Nucleus accumbens (tissue), 56 donors: ENCODE data around the gene TP53I3.
A peak's percentile ranks its signal among the peaks of the same experiment; 100 is the strongest.
"Not testable (repeated sequence)": the region's sequence is repeated elsewhere in the genome, so short reads cannot be mapped to it uniquely, and the experiment has no call there.

ENCODE experiments used
- DNase-seq, 56 donors: peaks; one replicate each; lab custom pipeline; 2025; lab: John Stamatoyannopoulos, UW

TP53I3 gene

GRCh38 chr2:24084386-24085199, at the start of gene TP53I3:
Gene TP53I3 (minus strand): TSS chr2:24084834. CDS start chr2:24084326, 508 bp downstream.
- DNase-seq = peak in 54 of 56 donors; percentile 22 to 85 (median 69)

GRCh38 chr2:24132543-24132942, 47.9 kb upstream of the TP53I3 start:
- no peak for DNase-seq

GRCh38 chr2:24125956-24126355, 41.3 kb upstream of the TP53I3 start:
- no peak for DNase-seq

GRCh38 chr2:24123922-24124580, 39.4 kb upstream of the TP53I3 start:
- peak in 8 of 56 donors; percentile 45 to 75 (median 66) for DNase-seq

GRCh38 chr2:24123195-24123921, 38.7 kb upstream of the TP53I3 start, which contains the start of the genes FAM228B and PFN4:
Gene FAM228B (plus strand): TSS chr2:24123469. CDS start chr2:24124362, 893 bp downstream.
Gene PFN4 (minus strand): TSS chr2:24123334. CDS start chr2:24122535, 799 bp downstream.
- DNase-seq = peak in 55 of 56 donors; percentile 45 to 91 (median 80)

GRCh38 chr2:24122366-24123194, 37.9 kb upstream of the TP53I3 start:
- peak in 1 of 56 donors; percentile 32 for DNase-seq

GRCh38 chr2:24121469-24121868, 36.8 kb upstream of the TP53I3 start:
- no peak for DNase-seq

GRCh38 chr2:24121066-24121465, 36.4 kb upstream of the TP53I3 start:
- DNase-seq = no peak

GRCh38 chr2:24117902-24118301, 33.3 kb upstream of the TP53I3 start:
- DNase-seq = no peak

GRCh38 chr2:24115057-24115456, 30.4 kb upstream of the TP53I3 start:
- no peak for DNase-seq

- DNase-seq = no peak
Measured at GRCh38 chr2:24111407-24111901, 26.8 kb upstream of the TP53I3 start.

GRCh38 chr2:24110660-24111303, 26.1 kb upstream of the TP53I3 start:
- no peak for DNase-seq

GRCh38 chr2:24109431-24109830, 24.8 kb upstream of the TP53I3 start:
- DNase-seq = not testable (repeated sequence)

GRCh38 chr2:24107336-24107735, 22.7 kb upstream of the TP53I3 start:
- no peak for DNase-seq

GRCh38 chr2:24106786-24107185, 22.2 kb upstream of the TP53I3 start:
- no peak for DNase-seq

GRCh38 chr2:24105816-24106215, 21.2 kb upstream of the TP53I3 start:
- DNase-seq = no peak

GRCh38 chr2:24104906-24105305, 20.3 kb upstream of the TP53I3 start:
- no peak for DNase-seq

- DNase-seq = no peak
Measured at GRCh38 chr2:24104110-24104650, 19.5 kb upstream of the TP53I3 start.

GRCh38 chr2:24102677-24103076, 18.0 kb upstream of the TP53I3 start:
- no peak for DNase-seq
